ENCODE measurements around the gene TGM2.

- TF ChIP-seq CTCF (IDR thresholded peaks at IDR 0.05; ENCODE audit: low read depth, low read length) = no peak
- TF ChIP-seq EZH2phosphoT487 (IDR thresholded peaks at IDR 0.05; ENCODE audit: low read depth) = no peak
These were observed 2.9 kb downstream of the TGM2 start for GRCh38 chr20:38162149-38162548.
